BLaER1 treated with 17β-estradiol and CSF1 and Interleukin-3, amounts not matched to agents 10 nM and 100 nM (cell line): ENCODE measurements around the gene DNAH1.

Experiments used
- H3K27ac ChIP-seq, 11 experiments: shearing (Covaris generic); formaldehyde crosslinking; 2 replicates each; pipeline ENCODE4 v1.8.1; 2022
- H3K27me3 ChIP-seq, 11 experiments: shearing (Covaris generic); formaldehyde crosslinking; 2 replicates each; pipeline ENCODE4 v1.8.1; 2022
- H3K36me3 ChIP-seq, 11 experiments: shearing (Covaris generic); formaldehyde crosslinking; 2 replicates each; pipeline ENCODE4 v1.8.1; 2022
- H3K4me1 ChIP-seq, 10 experiments: shearing (Covaris generic); formaldehyde crosslinking; 2 replicates each; pipeline ENCODE4 v1.8.1; 2022
- H3K4me2 ChIP-seq, 11 experiments: shearing (Covaris generic); formaldehyde crosslinking; 2 replicates each; pipeline ENCODE4 v1.8.1; 2022
- H3K4me3 ChIP-seq, 10 experiments: shearing (Covaris generic); formaldehyde crosslinking; 2 replicates each; pipeline ENCODE4 v1.8.1; 2022
- H3K9ac ChIP-seq, 11 experiments: shearing (Covaris generic); formaldehyde crosslinking; 2 replicates each; pipeline ENCODE4 v1.8.1; 2022
- H3K9me3 ChIP-seq, 11 experiments: shearing (Covaris generic); formaldehyde crosslinking; replicated peaks in 1 of 11; 2 replicates each; pipeline ENCODE4 v1.8.1; 2022
- H4K20me1 ChIP-seq, 11 experiments: shearing (Covaris generic); formaldehyde crosslinking; 2 replicates each; pipeline ENCODE4 v1.8.1; 2022
- Cebpa-rat ChIP-seq, 11 experiments: shearing (Covaris generic); IDR thresholded peaks; 2 replicates each; pipeline ENCODE4 v1.8.1; 2022

The DNAH1 gene

DNA sequence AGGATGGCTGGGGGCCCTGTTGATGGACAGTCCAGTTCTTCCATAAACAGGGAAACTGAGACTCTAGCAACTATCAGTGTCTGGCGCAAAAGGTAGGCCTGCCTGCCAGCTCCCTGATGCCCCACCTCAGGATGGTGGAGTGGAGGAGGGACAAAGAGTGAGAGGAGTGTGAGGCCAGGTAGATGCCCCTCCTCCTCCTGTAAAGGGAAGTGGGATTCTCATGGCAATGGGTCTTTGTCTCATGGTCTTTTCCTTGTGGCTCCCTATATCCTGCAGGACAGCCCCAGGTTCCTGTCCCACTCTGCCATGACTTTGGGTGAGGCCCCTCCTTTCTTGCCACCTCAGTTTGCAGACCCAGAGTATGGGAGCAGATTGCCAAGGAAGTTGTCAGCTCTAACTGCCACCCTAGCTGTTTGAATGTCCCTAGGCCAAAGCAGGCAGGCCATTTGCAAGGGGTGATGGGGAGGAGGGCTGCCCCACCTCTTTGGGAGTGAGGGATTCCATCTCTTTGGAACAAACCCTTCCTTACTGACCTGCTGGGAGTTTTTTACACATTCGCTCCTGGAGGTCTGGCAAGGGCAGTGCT lies 2.8 kb upstream of the DNAH1 start:
- Histone ChIP-seq H3K4me2 (peak overlapping the region; percentile 76 to 97 (median 93)), H3K9ac (peak overlapping the region in 9 of 11 experiments; percentile 60 to 81 (median 74); a peak in 13 of 22 replicates), H3K4me3 (no peak overlapping the region; a peak in 1 of 20 replicates)

DNA sequence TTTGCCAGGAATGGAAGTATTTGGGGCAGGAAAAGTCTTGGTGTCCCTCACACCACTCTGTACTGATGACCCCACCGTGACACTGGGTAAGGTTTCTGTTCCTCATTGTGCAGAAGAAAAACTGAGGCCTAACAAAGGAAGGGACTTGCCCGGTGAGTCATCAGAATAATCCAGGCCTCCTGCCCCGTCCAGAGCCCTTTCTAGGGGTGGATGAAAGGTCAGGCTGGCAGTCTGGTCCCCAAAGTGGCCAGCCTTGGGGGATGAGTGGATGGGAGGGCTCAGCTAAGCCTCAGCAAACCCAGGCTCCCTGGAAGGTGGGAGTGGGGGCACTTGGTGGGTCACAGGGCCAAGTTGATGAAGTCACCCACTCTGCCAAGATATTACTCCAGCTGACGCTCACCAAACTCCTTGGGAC lies 2.3 kb upstream of the DNAH1 start:
- 0 out of 22 replicates have a peak, but pooled peaks cover 0 to 7% (median 0%) of the 10 kb centered on the region in 11 experiments for H3K27me3 ChIP-seq
- peak overlapping the region in 4 of 10 experiments; percentile 3 to 36 (median 26); a peak in 6 of 20 replicates for H3K4me3 ChIP-seq
- H3K36me3 ChIP-seq = peaks cover 0 to 18% (median 15%) of the 10 kb centered on the region in 11 experiments; a peak in 13 of 22 replicates
- H4K20me1 ChIP-seq = peaks cover 0 to 60% (median 0%) of the 10 kb centered on the region in 11 experiments; a peak in 6 of 22 replicates
- H3K9me3 ChIP-seq = no peaks in the 10 kb centered on the region
- peak overlapping the region in 9 of 11 experiments; percentile 60 to 81 (median 74); a peak in 18 of 22 replicates for H3K9ac ChIP-seq
- TF ChIP-seq Cebpa-rat (IDR thresholded peaks at IDR 0.05) = no peak
- peaks cover 64 to 87% (median 78%) of the 10 kb centered on the region in 10 experiments for H3K4me1 ChIP-seq
- peak overlapping the region; percentile 76 to 97 (median 93) for H3K4me2 ChIP-seq
- peak overlapping the region in 10 of 11 experiments; percentile 7 to 95 (median 84); a peak in 19 of 22 replicates for H3K27ac ChIP-seq

More for the DNA sequence above, 2.8 kb upstream of the DNAH1 start:
- Histone ChIP-seq H3K9me3 (no peaks in the 10 kb centered on the region), H3K4me1 (peaks cover 62 to 82% (median 78%) of the 10 kb centered on the region in 10 experiments), H3K27ac (peak overlapping the region in 9 of 11 experiments; percentile 67 to 95 (median 87); a peak in 18 of 22 replicates), H3K36me3 (peaks cover 0 to 23% (median 15%) of the 10 kb centered on the region in 11 experiments; a peak in 13 of 22 replicates), H4K20me1 (peaks cover 0 to 64% (median 2%) of the 10 kb centered on the region in 11 experiments; a peak in 6 of 22 replicates), H3K27me3 (0 out of 22 replicates have a peak, but pooled peaks cover 0 to 4% (median 0%) of the 10 kb centered on the region in 11 experiments)
- no peak for TF ChIP-seq Cebpa-rat (IDR thresholded peaks at IDR 0.05)

DNA sequence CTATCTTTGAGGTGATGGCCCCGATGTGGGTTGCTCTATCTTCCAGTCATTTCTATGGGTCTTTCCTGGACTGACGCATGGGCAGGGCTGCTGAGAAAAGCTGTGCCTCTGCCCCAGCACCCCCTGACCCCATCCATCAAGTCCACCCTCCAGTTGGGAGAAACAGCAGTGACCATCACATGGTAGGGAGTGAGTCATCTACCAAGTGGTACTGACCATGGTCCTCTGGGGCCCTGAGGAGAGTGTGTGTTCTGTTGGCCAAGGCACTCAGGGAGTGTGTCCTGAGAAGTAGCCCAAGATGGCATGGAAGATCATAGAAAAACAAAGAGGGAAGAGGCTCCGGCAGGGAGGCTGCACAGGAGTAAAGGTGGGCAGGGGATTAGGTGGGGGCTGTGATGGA lies 1.6 kb upstream of the DNAH1 start:
- Histone ChIP-seq H3K9ac (peak overlapping the region in 8 of 11 experiments; percentile 62 to 81 (median 75); a peak in 14 of 22 replicates), H3K4me2 (peak overlapping the region; percentile 76 to 97 (median 93)), H3K4me1 (peaks cover 64 to 88% (median 79%) of the 10 kb centered on the region in 10 experiments), H3K9me3 (no peaks in the 10 kb centered on the region), H3K4me3 (peak overlapping the region in 3 of 10 experiments; percentile 17 to 36 (median 34); a peak in 4 of 20 replicates), H3K36me3 (peaks cover 0 to 12% (median 10%) of the 10 kb centered on the region in 11 experiments; a peak in 13 of 22 replicates), H4K20me1 (peaks cover 0 to 57% (median 0%) of the 10 kb centered on the region in 11 experiments; a peak in 6 of 22 replicates), H3K27me3 (0 out of 22 replicates have a peak, but pooled peaks cover 0 to 7% (median 0%) of the 10 kb centered on the region in 11 experiments), H3K27ac (peak overlapping the region in 9 of 11 experiments; percentile 67 to 95 (median 87); a peak in 18 of 22 replicates)
- TF ChIP-seq Cebpa-rat (IDR thresholded peaks at IDR 0.05) = no peak

DNA sequence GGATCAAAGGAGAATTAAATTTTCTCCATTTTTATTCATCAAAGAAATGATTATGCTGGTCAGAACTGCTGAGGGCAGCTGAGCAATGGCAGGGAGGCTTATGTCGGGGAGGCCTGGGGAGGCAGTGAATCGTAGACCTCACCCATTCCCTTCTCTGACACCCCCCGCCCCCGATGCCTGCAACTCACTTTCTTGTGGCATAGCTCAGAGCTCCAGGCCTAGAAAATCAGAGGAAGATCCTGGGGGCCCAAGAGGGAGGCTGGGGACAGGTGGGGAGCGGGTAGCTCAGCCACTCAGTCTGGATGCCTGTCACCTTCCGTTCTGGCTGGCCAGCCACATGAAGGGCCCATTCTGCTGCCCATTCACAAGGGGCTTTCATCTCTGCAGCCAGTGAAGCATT lies 1.1 kb upstream of the DNAH1 start:
- peak overlapping the region; percentile 76 to 97 (median 93) for H3K4me2 ChIP-seq
- peaks cover 0 to 7% (median 5%) of the 10 kb centered on the region in 11 experiments; a peak in 12 of 22 replicates for H3K36me3 ChIP-seq
- 0 out of 22 replicates have a peak, but pooled peaks cover 0 to 7% (median 0%) of the 10 kb centered on the region in 11 experiments for H3K27me3 ChIP-seq
- H3K27ac ChIP-seq = peak overlapping the region in 6 of 11 experiments; percentile 80 to 95 (median 92); a peak in 9 of 22 replicates
- peak overlapping the region in 4 of 11 experiments; percentile 2 to 74 (median 39); a peak in 2 of 22 replicates for H3K9ac ChIP-seq
- no peaks in the 10 kb centered on the region for H3K9me3 ChIP-seq
- no peak for TF ChIP-seq Cebpa-rat (IDR thresholded peaks at IDR 0.05)
- no peak overlapping the region for H3K4me3 ChIP-seq
- peaks cover 64 to 88% (median 79%) of the 10 kb centered on the region in 10 experiments for H3K4me1 ChIP-seq
- H4K20me1 ChIP-seq = peaks cover 0 to 60% (median 0%) of the 10 kb centered on the region in 11 experiments; a peak in 6 of 22 replicates

DNA sequence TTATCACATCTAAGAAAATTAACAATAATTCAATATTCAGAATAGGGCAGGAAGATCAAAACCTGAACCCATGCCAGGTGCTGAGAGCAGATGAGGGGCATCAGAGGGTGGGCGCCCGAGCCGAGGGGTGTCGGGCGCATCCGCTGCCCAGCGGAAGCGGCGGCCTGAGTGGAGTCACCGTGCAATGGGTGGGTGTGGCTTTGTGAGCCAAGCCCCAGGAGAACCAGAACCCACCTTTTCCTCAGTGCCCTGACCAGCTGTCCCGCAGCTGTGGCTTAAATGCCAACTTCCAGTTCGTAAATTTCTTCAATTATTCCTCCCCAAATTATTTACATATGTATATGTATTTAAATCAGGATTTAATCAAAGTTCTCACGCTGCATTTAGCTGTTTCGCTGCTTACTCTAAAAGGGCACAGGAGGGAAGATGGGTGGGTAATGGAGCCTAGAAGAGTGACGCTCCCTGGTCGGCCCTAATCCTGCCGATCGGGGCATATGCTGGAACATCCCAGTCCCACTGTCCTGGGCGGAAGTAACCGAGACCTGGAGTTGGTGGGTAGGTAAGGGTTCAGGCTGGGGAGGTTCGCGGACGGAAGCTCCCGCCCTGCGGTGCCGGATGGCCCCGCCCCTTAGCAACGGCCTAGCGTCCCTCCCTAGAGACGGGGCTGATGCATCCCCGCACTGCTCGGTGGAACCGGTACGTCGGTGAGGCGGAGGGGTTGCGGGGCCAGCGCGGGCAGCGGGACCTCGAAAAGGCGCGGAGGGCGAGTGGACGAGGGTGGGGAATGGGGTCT lies 1.3 kb downstream of the DNAH1 start:
- peak overlapping the region in 6 of 10 experiments; percentile 13 to 56 (median 29); a peak in 7 of 20 replicates for H3K4me3 ChIP-seq
- peak overlapping the region; percentile 74 to 92 (median 85) for H3K4me2 ChIP-seq
- H3K9ac ChIP-seq = peak overlapping the region in 7 of 11 experiments; percentile 6 to 41 (median 26); a peak in 8 of 22 replicates
- TF ChIP-seq Cebpa-rat (IDR thresholded peaks at IDR 0.05) = no peak
- H3K27me3 ChIP-seq = 0 out of 22 replicates have a peak, but pooled peaks cover 0 to 7% (median 0%) of the 10 kb centered on the region in 11 experiments
- H3K4me1 ChIP-seq = peaks cover 48 to 64% (median 56%) of the 10 kb centered on the region in 10 experiments
- peaks cover 0 to 63% (median 0%) of the 10 kb centered on the region in 11 experiments; a peak in 6 of 22 replicates for H4K20me1 ChIP-seq
- H3K9me3 ChIP-seq = no peaks in the 10 kb centered on the region
- no peaks in the 10 kb centered on the region; a peak in 1 of 22 replicates for H3K36me3 ChIP-seq
- peak overlapping the region in 1 of 11 experiments; percentile 14; a peak in 1 of 22 replicates for H3K27ac ChIP-seq

DNA sequence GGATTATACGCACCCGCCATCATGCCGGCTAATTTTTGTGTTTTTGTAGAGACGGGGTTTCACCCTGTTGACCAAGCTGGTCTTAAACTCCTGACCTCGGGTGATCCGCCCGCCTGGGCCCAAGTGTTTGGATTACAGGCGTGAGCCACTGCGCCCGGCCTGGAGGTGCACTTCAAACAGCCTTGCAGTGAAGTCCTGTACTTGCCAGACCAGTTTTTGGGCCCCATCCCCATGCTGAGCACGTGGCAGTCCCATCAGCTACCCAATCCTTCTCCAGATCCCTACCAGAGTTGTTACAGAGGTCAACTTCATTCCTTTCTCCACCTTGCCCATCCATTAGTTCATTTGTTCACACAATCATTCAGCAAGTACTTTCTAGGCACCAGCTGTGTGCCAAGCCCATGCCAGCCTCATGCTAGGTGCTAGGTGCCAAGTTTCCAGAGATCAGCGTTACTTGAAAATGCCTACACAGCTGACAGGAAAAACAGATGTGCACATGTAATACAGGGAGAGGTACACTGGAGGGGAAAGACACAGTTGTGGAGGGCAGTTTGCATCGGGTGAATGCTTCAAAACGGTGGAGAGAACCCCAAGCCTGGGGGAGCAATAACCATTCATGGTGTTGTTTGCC lies 2.2 kb downstream of the DNAH1 start:
- Histone ChIP-seq H3K27ac (no peak overlapping the region; a peak in 1 of 22 replicates), H4K20me1 (peaks cover 0 to 66% (median 0%) of the 10 kb centered on the region in 11 experiments; a peak in 6 of 22 replicates), H3K9ac (peak overlapping the region in 2 of 11 experiments; percentile 6 to 29; a peak in 1 of 22 replicates), H3K4me2 (peak overlapping the region; percentile 74 to 92 (median 85)), H3K36me3 (peaks cover 0 to 4% (median 0%) of the 10 kb centered on the region in 11 experiments; a peak in 1 of 22 replicates), H3K4me1 (peaks cover 39 to 56% (median 50%) of the 10 kb centered on the region in 10 experiments), H3K9me3 (no peaks in the 10 kb centered on the region), H3K27me3 (0 out of 22 replicates have a peak, but pooled peaks cover 0 to 7% (median 0%) of the 10 kb centered on the region in 11 experiments), H3K4me3 (peak overlapping the region in 3 of 10 experiments; percentile 15 to 56 (median 24); a peak in 1 of 20 replicates)
- no peak for TF ChIP-seq Cebpa-rat (IDR thresholded peaks at IDR 0.05)

DNA sequence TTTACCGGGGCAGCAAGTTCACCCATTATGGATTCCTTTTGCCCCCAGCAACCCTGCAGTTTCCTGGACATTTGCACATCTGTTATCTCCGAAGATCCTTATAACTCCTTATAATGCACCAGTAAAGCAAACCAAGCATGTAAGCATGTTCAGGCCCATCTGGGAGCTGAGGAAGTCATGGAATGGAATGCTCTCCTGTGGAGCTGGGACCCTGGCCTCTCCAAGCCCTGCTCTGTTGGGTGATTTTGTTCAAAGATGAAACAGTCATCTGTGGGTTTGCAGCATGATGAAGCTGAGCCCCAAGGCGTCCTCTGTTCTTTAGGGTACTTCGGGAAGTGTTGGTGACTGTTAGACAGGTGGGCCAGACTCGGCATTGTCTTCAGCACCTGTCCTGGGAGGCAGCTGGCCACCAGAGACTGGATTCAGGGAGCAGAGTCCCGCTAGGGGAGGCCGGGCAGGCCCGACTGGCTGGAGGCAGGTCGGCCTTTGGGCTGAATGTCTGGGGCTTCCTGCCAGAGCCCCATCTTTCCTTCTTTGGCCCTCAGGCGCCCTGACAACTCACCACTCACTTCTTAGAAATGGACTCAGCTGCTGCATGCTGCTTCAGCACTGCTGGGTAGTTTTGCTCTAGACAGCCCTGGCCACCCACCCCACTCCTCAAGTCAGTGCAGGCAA lies 3.9 kb downstream of the DNAH1 start:
- H3K9ac ChIP-seq = no peak overlapping the region
- H3K9me3 ChIP-seq = no peaks in the 10 kb centered on the region
- peak overlapping the region in 1 of 11 experiments; percentile 24; a peak in 1 of 22 replicates for H3K4me2 ChIP-seq
- TF ChIP-seq Cebpa-rat (IDR thresholded peaks at IDR 0.05) = no peak
- H3K27me3 ChIP-seq = 0 out of 22 replicates have a peak, but pooled peaks cover 0 to 7% (median 0%) of the 10 kb centered on the region in 11 experiments
- peaks cover 0 to 4% (median 0%) of the 10 kb centered on the region in 11 experiments; a peak in 1 of 22 replicates for H3K36me3 ChIP-seq
- H3K4me3 ChIP-seq = no peak overlapping the region
- peaks cover 0 to 62% (median 0%) of the 10 kb centered on the region in 11 experiments; a peak in 6 of 22 replicates for H4K20me1 ChIP-seq
- H3K4me1 ChIP-seq = peaks cover 21 to 48% (median 34%) of the 10 kb centered on the region in 10 experiments
- no peak overlapping the region for H3K27ac ChIP-seq
